Vagina (tissue), 2 donors: Measurements from ENCODE around the gene LRMDA. TPM values are rescaled to one million over a fixed set of nuclear protein-coding genes. Genes with fewer than 3 reads are reported as not detected.

Experiments
- DNase-seq, 2 donors: peaks; one replicate each; pipeline ENCODE4 v3.0.0-alpha.2; 2017; ENCODE audit errors: extremely low spot score in 2 of 2
- H3K27ac ChIP-seq: fragments of 200-600 bp; sonication (generic); one replicate; pipeline ENCODE4 v1.5.1; 2019
- H3K27me3 ChIP-seq: fragments of 200-600 bp; sonication (generic); one replicate; pipeline ENCODE4 v1.5.1; 2019
- H3K36me3 ChIP-seq, 2 donors: fragments of 200-600 bp; sonication (generic); one replicate each; pipeline ENCODE4 v1.5.1; 2017 to 2019
- H3K4me1 ChIP-seq: fragments of 200-600 bp; sonication (generic); one replicate; pipeline ENCODE4 v1.5.1; 2019
- H3K4me3 ChIP-seq, 2 donors: fragments of 200-600 bp; sonication (generic); 1 replicate in 1 of 2; 2 replicates in 1 of 2; pipeline ENCODE4 v1.5.1; 2016 to 2019
- H3K9me3 ChIP-seq: fragments of 200-600 bp; sonication (generic); one replicate; pipeline ENCODE4 v1.5.1; 2019
- CTCF ChIP-seq, 3 experiments: fragments of 450-650 bp in 2 of 3; fragments of 200-600 bp in 1 of 3; sonication (generic) in 1 of 3; IDR thresholded peaks; one replicate each; pipeline ENCODE4 v1.5.1; 2017 to 2019; ENCODE audit warnings: antibody characterized with exemption in 3 of 3, mild to moderate bottlenecking in 2 of 3, moderate library complexity in 2 of 3
- POLR2A ChIP-seq, 2 donors: fragments of 450-650 bp; IDR thresholded peaks; one replicate each; pipeline ENCODE4 v1.6.1; 2017; ENCODE audit warnings: antibody characterized with exemption in 2 of 2, mild to moderate bottlenecking in 2 of 2, moderate library complexity in 2 of 2
- POLR2AphosphoS5 ChIP-seq, 2 donors: sonication (generic); formaldehyde crosslinking; IDR thresholded peaks; one replicate each; pipeline ENCODE4 v1.9.0; 2017; ENCODE audit warnings: antibody characterized with exemption in 2 of 2, mild to moderate bottlenecking in 2 of 2, low read depth in 1 of 2; ENCODE audit not compliant: insufficient read depth in 1 of 2
- intact Hi-C: fragments of 100-400 bp; cut with DNase I; formaldehyde crosslinking; loops from one replicate; pipeline ENCODE4 v1.15.1; 2023
- total RNA-seq: library from RNA; depleted of rRNA; stranded (reverse); fragments of >200 nt; gene quantifications from one replicate; pipeline ENCODE4 v1.2.3, GENCODE V29; 2016

The LRMDA gene
- total RNA-seq, 1 donor from 2014 or later = 22.6 TPM

GRCh38 chr10:76036962-76037361 lies 605.5 kb downstream of the LRMDA start:
- H3K27me3 ChIP-seq = no peaks in the 10 kb centered on the region
- peak overlapping the region; percentile 53 for H3K27ac ChIP-seq
- DNase-seq = no peak
- H3K4me1 ChIP-seq = peaks cover 17% of the 10 kb centered on the region
- no peak overlapping the region for H3K4me3 ChIP-seq
- no peaks in the 10 kb centered on the region for H3K36me3 ChIP-seq
- intact Hi-C loops = loop anchor here (5.0 kb wide), 1 partner anchor 640 kb away; no protein-coding TSS in a partner anchor
- H3K9me3 ChIP-seq = no peaks in the 10 kb centered on the region
- TF ChIP-seq POLR2AphosphoS5 (IDR thresholded peaks at IDR 0.05; ENCODE audit: insufficient read depth in 1 of 2, low read depth in 1 of 2) (no peak), CTCF (IDR thresholded peaks at IDR 0.05) (no peak), POLR2A (IDR thresholded peaks at IDR 0.05) (no peak)

- intact Hi-C loops = loop anchor here (5.0 kb wide), 1 partner anchor 640 kb away; no protein-coding TSS in a partner anchor
- no peak for TF ChIP-seq POLR2AphosphoS5 (IDR thresholded peaks at IDR 0.05; ENCODE audit: insufficient read depth in 1 of 2, low read depth in 1 of 2)
- TF ChIP-seq CTCF (IDR thresholded peaks at IDR 0.05) = no peak
- TF ChIP-seq POLR2A (IDR thresholded peaks at IDR 0.05) = no peak
- H3K4me3 ChIP-seq = no peak overlapping the region
- peaks cover 17% of the 10 kb centered on the region for H3K4me1 ChIP-seq
- no peak overlapping the region for H3K27ac ChIP-seq
- DNase-seq = no peak
- no peaks in the 10 kb centered on the region for H3K9me3 ChIP-seq
- no peaks in the 10 kb centered on the region for H3K36me3 ChIP-seq
- H3K27me3 ChIP-seq = no peaks in the 10 kb centered on the region
These were observed 606.2 kb downstream of the LRMDA start for GRCh38 chr10:76037531-76038155.

- intact Hi-C loops = loop anchor here (5.0 kb wide), 1 partner anchor 641 kb away; no protein-coding TSS in a partner anchor
- TF ChIP-seq POLR2A (IDR thresholded peaks at IDR 0.05) (no peak), POLR2AphosphoS5 (IDR thresholded peaks at IDR 0.05; ENCODE audit: insufficient read depth in 1 of 2, low read depth in 1 of 2) (no peak), CTCF (IDR thresholded peaks at IDR 0.05) (no peak)
- H3K27ac ChIP-seq = no peak overlapping the region
These were observed 607.3 kb downstream of the LRMDA start for GRCh38 chr10:76038696-76039095.

GRCh38 chr10:76040107-76040829 lies 608.8 kb downstream of the LRMDA start:
- Histone ChIP-seq H3K4me3 (no peak overlapping the region), H3K4me1 (no peaks in the 10 kb centered on the region), H3K9me3 (no peaks in the 10 kb centered on the region), H3K27me3 (no peaks in the 10 kb centered on the region), H3K27ac (no peak overlapping the region), H3K36me3 (no peaks in the 10 kb centered on the region)
- TF ChIP-seq CTCF (IDR thresholded peaks at IDR 0.05) (no peak), POLR2A (IDR thresholded peaks at IDR 0.05) (no peak), POLR2AphosphoS5 (IDR thresholded peaks at IDR 0.05; ENCODE audit: insufficient read depth in 1 of 2, low read depth in 1 of 2) (no peak)
- intact Hi-C loops = no loop called here
- no peak for DNase-seq

More at GRCh38 chr10:76038696-76039095, 607.3 kb downstream of the LRMDA start:
- DNase-seq = no peak
- H3K36me3 ChIP-seq = no peaks in the 10 kb centered on the region
- no peaks in the 10 kb centered on the region for H3K9me3 ChIP-seq
- H3K4me1 ChIP-seq = peaks cover 9% of the 10 kb centered on the region
- no peak overlapping the region for H3K4me3 ChIP-seq
- H3K27me3 ChIP-seq = no peaks in the 10 kb centered on the region

- no peaks in the 10 kb centered on the region for H3K4me1 ChIP-seq
- DNase-seq = no peak
- intact Hi-C loops = no loop called here
- H3K9me3 ChIP-seq = no peaks in the 10 kb centered on the region
- H3K36me3 ChIP-seq = no peaks in the 10 kb centered on the region
- H3K27me3 ChIP-seq = no peaks in the 10 kb centered on the region
- no peak overlapping the region for H3K4me3 ChIP-seq
- TF ChIP-seq POLR2AphosphoS5 (IDR thresholded peaks at IDR 0.05; ENCODE audit: insufficient read depth in 1 of 2, low read depth in 1 of 2) (no peak), CTCF (IDR thresholded peaks at IDR 0.05) (no peak), POLR2A (IDR thresholded peaks at IDR 0.05) (no peak)
- no peak overlapping the region for H3K27ac ChIP-seq
These were observed 609.4 kb downstream of the LRMDA start for GRCh38 chr10:76040830-76041220.
